HG03064 (cell line): ENCODE data around the gene FLT3LG.
"Not testable (repeated sequence)": the region's sequence is repeated elsewhere in the genome, so short reads cannot be mapped to it uniquely, and the experiment has no call there.

Experiments used
- ATAC-seq: cut with Tn5 transposase; IDR thresholded peaks from one replicate; pipeline ENCODE4 v1.9.1; 2021; ENCODE audit warnings: low read depth; ENCODE audit not compliant: unreplicated experiment

FLT3LG gene

DNA sequence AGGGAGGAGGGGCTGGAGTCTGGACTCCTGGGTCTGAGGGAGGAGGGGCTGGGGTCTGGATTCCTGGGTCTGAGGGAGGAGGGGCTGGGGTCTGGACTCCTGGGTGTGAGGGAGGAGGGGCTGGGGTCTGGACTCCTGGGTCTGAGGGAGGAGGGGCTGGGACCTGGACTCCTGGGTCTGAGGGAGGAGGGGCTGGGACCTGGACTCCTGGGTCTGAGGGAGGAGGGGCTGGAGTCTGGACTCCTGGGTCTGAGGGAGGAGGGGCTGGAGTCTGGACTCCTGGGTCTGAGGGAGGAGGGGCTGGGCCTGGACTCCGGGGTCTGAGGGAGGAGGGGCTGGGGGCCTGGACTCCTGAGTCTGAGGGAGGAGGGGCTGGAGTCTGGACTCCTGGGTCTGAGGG is 12.9 kb upstream of the FLT3LG start:
- ATAC-seq: not testable (repeated sequence)

DNA sequence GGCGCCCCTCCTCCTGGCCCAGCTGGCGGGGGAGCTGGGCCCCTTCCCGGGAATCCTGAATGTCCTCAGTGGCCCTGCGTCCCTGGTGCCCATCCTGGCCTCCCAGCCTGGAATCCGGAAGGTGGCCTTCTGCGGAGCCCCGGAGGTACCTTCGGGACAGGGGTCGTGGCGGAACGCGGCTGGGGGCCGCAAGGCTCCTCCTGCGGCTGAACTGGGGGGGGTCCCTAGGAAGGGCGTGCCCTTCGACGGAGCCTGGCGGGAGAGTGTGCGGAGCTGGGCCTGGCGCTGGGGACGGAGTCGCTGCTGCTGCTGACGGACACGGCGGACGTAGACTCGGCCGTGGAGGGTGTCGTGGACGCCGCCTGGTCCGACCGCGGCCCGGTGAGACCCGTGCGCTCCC is 12.4 kb upstream of the FLT3LG start:
- ATAC-seq: no peak

- ATAC-seq: no peak
Observed at GRCh38 chr19:49462492-49462891, 11.5 kb upstream of the FLT3LG start.

DNA sequence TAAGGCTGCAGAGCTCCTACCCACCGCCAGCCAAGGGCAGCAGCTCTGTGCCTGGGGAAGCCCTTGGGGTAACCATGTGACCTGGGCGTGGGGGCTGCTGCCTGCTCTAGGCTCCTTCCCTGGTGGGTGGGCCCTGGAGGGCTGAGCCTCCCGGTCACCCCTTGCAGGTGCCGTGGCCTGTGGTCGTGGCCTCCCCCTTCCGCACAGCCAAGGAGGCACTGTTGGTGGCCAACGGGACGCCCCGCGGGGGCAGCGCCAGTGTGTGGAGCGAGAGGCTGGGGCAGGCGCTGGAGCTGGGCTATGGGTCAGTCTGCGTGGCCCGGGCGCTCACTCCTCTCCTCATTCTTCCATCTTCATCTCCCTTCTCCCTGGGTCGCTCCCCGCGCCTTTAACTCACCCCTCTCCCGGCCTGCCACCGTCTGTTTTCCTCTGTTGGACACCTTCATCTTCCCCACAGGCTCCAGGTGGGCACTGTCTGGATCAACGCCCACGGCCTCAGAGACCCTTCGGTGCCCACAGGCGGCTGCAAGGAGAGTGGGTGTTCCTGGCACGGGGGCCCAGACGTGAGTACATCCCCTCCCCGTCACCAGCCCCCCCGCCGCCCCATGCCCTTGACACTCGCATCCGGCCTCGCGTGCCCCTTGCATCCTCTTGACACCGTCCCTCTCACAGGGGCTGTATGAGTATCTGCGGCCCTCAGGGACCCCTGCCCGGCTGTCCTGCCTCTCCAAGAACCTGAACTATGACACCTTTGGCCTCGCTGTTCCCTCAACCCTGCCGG is 9.9 kb upstream of the FLT3LG start:
- no peak for ATAC-seq

DNA sequence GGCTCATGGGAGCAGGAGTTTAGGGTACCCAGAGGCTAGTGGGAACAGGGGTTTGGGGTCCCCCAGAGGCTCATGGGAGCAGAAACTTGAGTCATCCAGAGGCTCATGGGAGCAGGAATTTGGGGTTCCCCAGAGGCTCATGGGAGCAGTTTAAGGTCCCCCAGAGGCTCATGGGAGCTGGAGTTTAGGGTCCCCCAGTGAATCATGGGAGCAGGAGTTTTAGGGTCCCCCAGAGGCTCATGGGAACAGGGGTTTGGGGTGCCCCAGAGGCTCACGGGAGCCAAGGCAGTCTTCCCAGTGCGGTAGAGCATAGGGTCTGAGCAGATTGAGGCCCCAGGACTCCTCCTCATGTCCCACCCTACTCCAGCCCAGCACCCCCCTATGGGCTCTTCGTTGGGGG is 8.6 kb upstream of the FLT3LG start:
- no peak for ATAC-seq

GRCh38 chr19:49468199-49468598 is 5.8 kb upstream of the FLT3LG start:
- no peak for ATAC-seq

DNA sequence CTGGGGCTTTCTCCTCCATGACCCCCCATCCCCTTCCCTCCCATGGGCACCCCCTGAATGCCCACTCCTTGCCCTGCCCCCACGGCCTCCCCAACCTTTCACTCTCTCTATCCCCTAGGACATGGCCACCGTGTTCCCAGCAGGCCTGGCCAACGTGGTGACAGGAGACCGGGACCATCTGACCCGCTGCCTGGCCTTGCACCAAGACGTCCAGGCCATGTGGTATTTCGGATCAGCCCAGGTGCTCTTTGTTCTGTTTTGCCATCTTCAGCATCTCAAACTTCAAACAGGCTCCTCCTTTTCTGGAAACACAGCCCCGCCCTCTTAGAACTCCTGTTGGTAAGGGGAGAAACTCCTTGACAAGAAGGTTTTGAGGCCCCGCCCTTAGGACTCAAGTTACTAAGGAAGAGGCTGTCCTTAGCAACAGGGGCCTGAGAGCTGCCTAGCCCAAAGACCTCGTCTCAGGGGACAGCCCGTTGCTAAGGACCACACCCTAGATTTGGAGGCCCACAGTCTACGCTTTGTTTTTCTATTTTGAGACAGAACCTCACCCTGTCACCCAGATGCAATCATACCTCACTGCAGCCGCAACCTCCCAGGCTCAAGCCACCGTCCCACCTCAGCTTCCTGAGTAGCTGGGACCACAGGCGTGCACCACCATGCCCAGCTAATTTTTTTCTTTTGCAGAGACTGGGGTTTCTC is 5.1 kb upstream of the FLT3LG start:
- ATAC-seq: no peak

DNA sequence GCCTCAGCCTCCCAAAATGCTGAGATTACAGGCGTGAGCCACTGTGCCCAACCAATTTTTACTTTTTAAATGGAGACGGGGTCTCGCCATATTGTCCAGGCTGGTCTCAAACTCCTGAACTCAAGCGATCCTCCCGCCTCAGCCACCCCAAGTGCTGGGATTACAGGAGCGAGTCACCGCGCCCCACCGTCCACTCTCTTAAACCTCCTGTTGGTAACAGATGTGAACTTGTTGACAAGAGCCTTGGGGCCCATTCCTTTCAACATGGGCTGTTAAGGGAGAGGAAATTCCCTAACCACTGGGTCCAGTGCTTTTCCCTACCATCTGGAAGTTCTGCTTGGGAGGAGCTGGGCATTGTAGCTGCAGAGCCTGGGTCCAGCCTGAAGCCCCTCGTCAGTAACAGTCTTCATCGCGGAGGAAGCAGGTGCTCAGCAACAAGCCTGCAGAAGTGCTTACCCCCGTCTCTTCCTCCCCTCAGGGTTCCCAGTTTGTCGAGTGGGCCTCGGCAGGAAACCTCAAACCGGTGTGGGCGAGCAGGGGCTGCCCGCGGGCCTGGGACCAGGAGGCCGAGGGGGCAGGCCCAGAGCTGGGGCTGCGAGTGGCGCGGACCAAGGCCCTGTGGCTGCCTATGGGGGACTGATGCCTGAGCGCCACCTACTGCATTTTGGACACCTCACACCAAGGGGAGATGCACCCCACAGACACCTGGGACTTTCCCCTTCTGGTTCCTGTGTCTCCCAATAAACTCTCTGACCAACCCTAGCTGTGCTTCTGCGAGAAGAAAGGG is 4.0 kb upstream of the FLT3LG start:
- ATAC-seq: no peak

DNA sequence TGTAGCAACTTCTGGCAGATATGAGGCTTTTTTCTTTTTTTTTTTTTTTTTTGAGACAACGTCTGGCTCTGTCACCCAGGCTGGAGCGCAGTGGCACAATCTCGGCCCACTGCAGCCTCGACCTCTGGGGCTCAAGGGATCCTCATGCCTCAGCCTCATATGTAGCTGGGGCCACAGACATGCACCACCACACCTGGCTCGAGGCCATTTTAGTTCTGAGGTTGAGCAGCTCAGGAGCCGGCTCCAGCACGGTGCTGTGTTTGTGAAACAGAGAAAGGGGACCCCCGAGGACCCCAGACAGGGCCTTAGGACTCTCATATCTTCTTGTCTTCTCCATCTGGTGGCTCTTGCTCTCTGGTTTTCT is 3.4 kb upstream of the FLT3LG start:
- no peak for ATAC-seq

DNA sequence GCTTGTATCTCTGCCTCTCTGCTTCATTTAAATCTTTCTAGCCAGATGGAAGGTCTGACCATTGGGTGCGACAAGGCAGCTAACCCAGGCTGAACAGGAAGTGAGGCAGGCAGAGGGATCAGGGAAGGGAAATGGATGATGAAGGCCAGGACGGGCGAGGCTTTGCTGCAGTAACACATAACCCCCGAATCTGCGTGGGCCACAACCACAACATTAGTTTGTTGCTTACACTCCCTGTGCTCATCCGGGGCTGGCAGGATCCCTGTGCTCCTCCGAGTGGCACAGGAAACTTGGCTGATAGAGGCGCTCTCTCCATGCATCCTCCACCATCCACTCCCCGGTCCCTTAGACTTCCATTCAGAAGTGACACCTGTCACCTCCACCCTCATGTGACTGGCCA is 1.1 kb upstream of the FLT3LG start:
- ATAC-seq: no peak

- ATAC-seq: not testable (repeated sequence)
Observed at GRCh38 chr19:49473501-49473867, 531 bp upstream of the FLT3LG start.

DNA sequence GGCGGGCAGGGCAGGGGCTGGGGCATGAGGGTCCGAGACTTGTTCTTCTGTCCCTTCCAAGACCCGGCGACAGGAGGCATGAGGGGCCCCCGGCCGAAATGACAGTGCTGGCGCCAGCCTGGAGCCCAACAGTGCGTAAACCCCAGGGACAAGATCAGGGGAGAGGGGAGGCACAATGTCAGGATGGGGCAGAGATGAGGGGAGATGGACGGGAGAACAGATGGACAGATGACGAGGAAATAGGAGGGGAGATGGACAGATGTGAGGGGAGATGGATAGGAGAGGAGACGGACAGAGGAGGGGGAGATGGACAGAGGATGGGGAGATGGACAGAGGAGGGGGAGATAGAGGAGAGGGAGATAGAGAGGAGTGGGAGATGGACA is 518 bp downstream of the FLT3LG start:
- no peak for ATAC-seq

DNA sequence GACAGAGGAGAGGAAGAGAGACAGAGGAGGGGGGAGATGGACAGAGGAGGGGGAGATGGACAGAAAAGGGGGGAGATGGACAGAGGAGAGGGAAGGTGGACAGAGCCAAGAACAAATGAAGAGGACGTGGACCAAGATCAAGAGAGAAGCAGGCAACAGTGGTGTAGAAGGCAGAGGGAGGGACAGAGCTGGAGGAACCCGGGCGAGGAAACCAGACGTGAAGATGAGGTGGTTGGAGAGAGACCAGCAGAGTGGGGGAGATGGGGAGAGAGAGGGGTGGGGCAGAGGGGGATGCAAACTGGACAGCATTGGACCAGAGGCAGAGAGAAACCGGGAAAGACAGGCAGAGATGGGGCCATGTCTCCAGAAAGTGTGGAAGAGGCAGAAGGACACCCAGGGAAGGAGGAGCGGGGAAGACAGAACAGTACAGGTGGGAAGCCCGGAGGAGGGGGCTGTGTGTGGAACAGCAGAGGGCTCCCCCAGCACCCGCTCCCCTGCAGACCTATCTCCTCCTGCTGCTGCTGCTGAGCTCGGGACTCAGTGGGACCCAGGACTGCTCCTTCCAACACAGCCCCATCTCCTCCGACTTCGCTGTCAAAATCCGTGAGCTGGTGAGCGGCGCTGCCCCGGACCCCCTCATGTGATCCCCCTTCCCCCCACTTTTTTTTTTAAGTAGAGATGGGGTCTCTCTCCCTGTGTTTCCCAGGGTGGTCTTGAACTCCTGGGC is 1.3 kb downstream of the FLT3LG start:
- no peak for ATAC-seq

GRCh38 chr19:49475995-49476880 is 2.2 kb downstream of the FLT3LG start:
- ATAC-seq: no peak

GRCh38 chr19:49479975-49480628 is 6.1 kb downstream of the FLT3LG start:
- ATAC-seq: no peak

DNA sequence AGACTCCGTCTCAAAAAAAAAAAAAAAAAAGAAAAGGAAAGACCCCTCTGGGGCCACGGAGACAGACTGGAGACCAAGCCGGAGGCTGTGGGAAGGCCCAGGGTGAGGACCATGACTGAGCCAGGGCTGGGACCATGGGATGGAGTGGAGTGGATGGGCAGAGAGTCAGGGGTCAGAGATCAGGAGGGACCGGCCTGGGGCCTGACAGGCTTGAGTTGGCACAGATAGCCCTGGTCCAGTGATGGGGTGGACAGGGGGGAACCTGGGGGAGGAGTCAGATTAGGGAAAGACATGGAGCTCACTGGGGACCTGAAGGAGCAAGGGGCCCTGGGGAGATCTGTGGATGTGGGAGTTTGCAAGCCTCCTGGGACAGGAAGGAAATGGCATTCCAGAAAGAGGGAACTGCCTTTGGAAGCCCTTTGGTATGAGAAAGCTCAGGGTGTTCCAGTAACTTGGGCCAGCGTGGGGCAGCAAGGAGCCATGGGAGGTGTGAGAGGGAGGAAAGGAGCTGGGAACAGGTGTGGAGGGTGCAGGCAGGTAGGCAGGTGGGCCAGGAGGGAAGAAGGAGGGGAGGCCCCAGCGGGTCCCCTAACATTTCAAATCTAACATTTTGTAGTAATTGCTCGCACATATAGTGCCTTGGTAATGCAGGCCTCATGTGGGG is 7.1 kb downstream of the FLT3LG start:
- ATAC-seq: no peak

GRCh38 chr19:49486232-49486631 is 12.2 kb downstream of the FLT3LG start:
- no peak for ATAC-seq

GRCh38 chr19:49486710-49487276 is 12.8 kb downstream of the FLT3LG start:
- no peak for ATAC-seq
